Astrocyte (in vitro differentiated cells and primary cell): ENCODE measurements around the gene ZNF286A.
"Not testable (repeated sequence)": the region's sequence is repeated elsewhere in the genome, so short reads cannot be mapped to it uniquely, and the experiment has no call there.

ENCODE experiments used
- EZH2 ChIP-seq: IDR thresholded peaks from 2 replicates; pipeline ENCODE4 v1.6.1; 2012; ENCODE audit warnings: mild to moderate bottlenecking, low read length, inconsistent platforms; ENCODE audit not compliant: insufficient read depth
- TF ChIP-seq, protein P1 (sequence below): IDR thresholded peaks from 2 replicates; pipeline ENCODE4 v1.5.1; 2011; ENCODE audit warnings: low read depth, mild to moderate bottlenecking, inconsistent platforms, low read length, moderate library complexity; ENCODE audit not compliant: insufficient read depth

DNA sequence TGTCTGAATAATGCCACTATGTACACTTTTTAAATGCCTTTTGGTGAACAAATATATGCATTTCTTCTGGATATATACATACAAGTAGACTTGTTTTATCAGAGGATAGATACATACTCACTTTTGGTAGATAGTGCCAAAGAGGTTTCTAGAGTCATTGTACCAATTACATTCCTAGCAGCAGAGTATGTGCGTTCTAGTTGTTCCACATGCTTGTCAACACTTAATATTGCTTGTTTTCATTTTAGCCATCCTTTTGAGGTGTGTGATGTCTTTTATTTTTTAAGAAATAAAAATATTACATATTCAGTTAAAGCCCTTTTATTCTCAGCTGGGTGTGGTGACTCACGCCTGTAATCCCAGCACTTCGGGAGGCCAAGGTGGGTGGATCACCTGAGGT is 9.3 kb downstream of the ZNF286A start:
- not testable (repeated sequence) for TF ChIP-seq EZH2
- TF ChIP-seq, protein P1, sequence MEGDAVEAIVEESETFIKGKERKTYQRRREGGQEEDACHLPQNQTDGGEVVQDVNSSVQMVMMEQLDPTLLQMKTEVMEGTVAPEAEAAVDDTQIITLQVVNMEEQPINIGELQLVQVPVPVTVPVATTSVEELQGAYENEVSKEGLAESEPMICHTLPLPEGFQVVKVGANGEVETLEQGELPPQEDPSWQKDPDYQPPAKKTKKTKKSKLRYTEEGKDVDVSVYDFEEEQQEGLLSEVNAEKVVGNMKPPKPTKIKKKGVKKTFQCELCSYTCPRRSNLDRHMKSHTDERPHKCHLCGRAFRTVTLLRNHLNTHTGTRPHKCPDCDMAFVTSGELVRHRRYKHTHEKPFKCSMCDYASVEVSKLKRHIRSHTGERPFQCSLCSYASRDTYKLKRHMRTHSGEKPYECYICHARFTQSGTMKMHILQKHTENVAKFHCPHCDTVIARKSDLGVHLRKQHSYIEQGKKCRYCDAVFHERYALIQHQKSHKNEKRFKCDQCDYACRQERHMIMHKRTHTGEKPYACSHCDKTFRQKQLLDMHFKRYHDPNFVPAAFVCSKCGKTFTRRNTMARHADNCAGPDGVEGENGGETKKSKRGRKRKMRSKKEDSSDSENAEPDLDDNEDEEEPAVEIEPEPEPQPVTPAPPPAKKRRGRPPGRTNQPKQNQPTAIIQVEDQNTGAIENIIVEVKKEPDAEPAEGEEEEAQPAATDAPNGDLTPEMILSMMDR: not testable (repeated sequence)
